ENCODE results near the gene RGS6. TPM values are rescaled to one million over a fixed set of nuclear protein-coding genes. Genes with fewer than 3 reads are reported as not detected.

RGS6 gene
- total and polyA plus RNA-seq, 7 donors = 0.79 to 8.0 (median 1.6) TPM; not detected in 2

GRCh38 chr14:71891185-71891584 lies 41.0 kb upstream of the RGS6 start:
- Histone ChIP-seq H3K27me3 (no peaks in the 10 kb centered on the region), H3K27ac (no peak overlapping the region), H3K4me1 (no peaks in the 10 kb centered on the region), H3K4me3 (no peak overlapping the region), H3K9me3 (no peaks in the 10 kb centered on the region), H3K36me3 (no peaks in the 10 kb centered on the region)
- TF ChIP-seq EP300 (IDR thresholded peaks at IDR 0.05) = no peak
- TF ChIP-seq POLR2A (IDR thresholded peaks at IDR 0.05) = no peak
- no peak for TF ChIP-seq POLR2AphosphoS5 (IDR thresholded peaks at IDR 0.05)
- no peak for TF ChIP-seq CTCF (IDR thresholded peaks at IDR 0.05)
- intact Hi-C loops (cut with DNase I) = no loop called here
- DNase-seq = no peak
- 67 to 83% methylated on average over 6 of the region's 6 CpGs for WGBS, 2 donors

GRCh38 chr14:71891970-71892369 lies 40.3 kb upstream of the RGS6 start:
- H3K4me1 ChIP-seq = no peaks in the 10 kb centered on the region
- DNase-seq = no peak
- no peak for TF ChIP-seq POLR2A (IDR thresholded peaks at IDR 0.05)
- no peak for TF ChIP-seq EP300 (IDR thresholded peaks at IDR 0.05)
- no peak for TF ChIP-seq POLR2AphosphoS5 (IDR thresholded peaks at IDR 0.05)
- TF ChIP-seq CTCF (IDR thresholded peaks at IDR 0.05) = no peak
- 72 to 90% methylated on average over 1 of the region's 1 CpG for WGBS, 2 donors
- intact Hi-C loops (cut with DNase I) = no loop called here
- H3K4me3 ChIP-seq = no peak overlapping the region
- H3K9me3 ChIP-seq = no peaks in the 10 kb centered on the region
- H3K36me3 ChIP-seq = no peaks in the 10 kb centered on the region
- H3K27me3 ChIP-seq = no peaks in the 10 kb centered on the region
- no peak overlapping the region for H3K27ac ChIP-seq

- no peaks in the 10 kb centered on the region for H3K9me3 ChIP-seq
- no peak overlapping the region for H3K4me3 ChIP-seq
- no peak for DNase-seq
- no peak for TF ChIP-seq EP300 (IDR thresholded peaks at IDR 0.05)
- no peak for TF ChIP-seq CTCF (IDR thresholded peaks at IDR 0.05)
- no peak for TF ChIP-seq POLR2AphosphoS5 (IDR thresholded peaks at IDR 0.05)
- TF ChIP-seq POLR2A (IDR thresholded peaks at IDR 0.05) = no peak
- no peaks in the 10 kb centered on the region for H3K27me3 ChIP-seq
- H3K4me1 ChIP-seq = no peaks in the 10 kb centered on the region
- H3K27ac ChIP-seq = no peak overlapping the region
- no peaks in the 10 kb centered on the region for H3K36me3 ChIP-seq
- WGBS, 2 donors = 50 to 67% methylated on average over 4 of the region's 4 CpGs
- intact Hi-C loops (cut with DNase I) = no loop called here
Measured at GRCh38 chr14:71905031-71905430, 27.2 kb upstream of the RGS6 start.

- intact Hi-C loops (cut with DNase I) = no loop called here
- no peak overlapping the region for H3K4me3 ChIP-seq
- no peaks in the 10 kb centered on the region for H3K36me3 ChIP-seq
- H3K9me3 ChIP-seq = no peaks in the 10 kb centered on the region
- no peak for TF ChIP-seq EP300 (IDR thresholded peaks at IDR 0.05)
- TF ChIP-seq CTCF (IDR thresholded peaks at IDR 0.05) = no peak
- TF ChIP-seq POLR2A (IDR thresholded peaks at IDR 0.05) = no peak
- TF ChIP-seq POLR2AphosphoS5 (IDR thresholded peaks at IDR 0.05) = no peak
- DNase-seq = no peak
- 54 to 58% methylated on average over 7 of the region's 7 CpGs for WGBS, 2 donors
- H3K27ac ChIP-seq = no peak overlapping the region
- no peaks in the 10 kb centered on the region for H3K4me1 ChIP-seq
- H3K27me3 ChIP-seq = no peaks in the 10 kb centered on the region
Measured at GRCh38 chr14:71905860-71906259, 26.4 kb upstream of the RGS6 start.

- no peak overlapping the region for H3K27ac ChIP-seq
- no peaks in the 10 kb centered on the region for H3K36me3 ChIP-seq
- no peaks in the 10 kb centered on the region for H3K27me3 ChIP-seq
- no peaks in the 10 kb centered on the region for H3K9me3 ChIP-seq
- no peak for DNase-seq
- no peak for TF ChIP-seq EP300 (IDR thresholded peaks at IDR 0.05)
- intact Hi-C loops (cut with DNase I) = no loop called here
- H3K4me1 ChIP-seq = no peaks in the 10 kb centered on the region
- WGBS, 2 donors = 76 to 79% methylated on average over 10 of the region's 10 CpGs
- H3K4me3 ChIP-seq = no peak overlapping the region
Measured at GRCh38 chr14:71907793-71908515, 24.3 kb upstream of the RGS6 start.
